GM21786 (cell line): ENCODE data around the gene SMKR1.
"Not testable (repeated sequence)": the region's sequence is repeated elsewhere in the genome, so short reads cannot be mapped to it uniquely, and the experiment has no call there.

ENCODE experiments used
- ATAC-seq: cut with Tn5 transposase; IDR thresholded peaks from one replicate; pipeline ENCODE4 v1.9.1; 2021; ENCODE audit not compliant: unreplicated experiment

The SMKR1 gene

DNA sequence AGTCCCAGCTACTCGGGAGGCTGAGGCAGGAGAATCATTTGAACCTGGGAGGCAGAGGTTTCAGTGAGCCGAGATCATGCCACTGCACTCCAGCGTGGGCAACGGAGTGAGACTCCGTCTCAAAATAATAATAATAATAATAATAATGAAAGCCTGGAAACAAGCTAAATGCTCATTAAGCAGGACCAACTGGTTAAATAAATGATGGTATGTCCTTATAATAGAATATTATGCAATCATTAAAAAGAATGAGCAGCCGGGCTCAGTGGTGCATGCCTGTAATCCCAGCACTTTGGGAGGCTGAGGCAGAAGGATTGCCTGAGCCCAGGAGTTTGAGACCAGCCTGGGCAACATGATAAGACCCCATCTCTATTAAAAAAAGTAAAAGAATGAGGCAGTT, 21.0 kb upstream of the SMKR1 start:
- not testable (repeated sequence) for ATAC-seq

DNA sequence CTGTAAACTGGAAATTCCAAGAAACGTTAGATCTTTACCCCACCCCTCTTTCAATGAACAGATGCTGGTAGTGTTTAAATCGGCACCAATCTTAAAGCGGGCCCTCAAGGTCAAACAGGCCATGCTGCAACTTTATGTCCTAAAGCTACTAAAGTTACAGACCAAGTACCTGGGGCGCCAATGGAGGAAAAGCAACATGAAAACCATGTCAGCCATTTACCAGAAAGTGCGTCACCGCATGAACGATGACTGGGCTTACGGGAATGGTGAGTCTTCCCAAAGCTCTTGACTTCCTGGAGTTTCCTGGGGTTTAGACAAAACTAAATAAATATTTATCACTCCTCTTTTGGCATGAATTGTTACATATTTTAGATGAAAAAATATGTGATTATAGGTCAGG, 19.6 kb upstream of the SMKR1 start:
- no peak for ATAC-seq

DNA sequence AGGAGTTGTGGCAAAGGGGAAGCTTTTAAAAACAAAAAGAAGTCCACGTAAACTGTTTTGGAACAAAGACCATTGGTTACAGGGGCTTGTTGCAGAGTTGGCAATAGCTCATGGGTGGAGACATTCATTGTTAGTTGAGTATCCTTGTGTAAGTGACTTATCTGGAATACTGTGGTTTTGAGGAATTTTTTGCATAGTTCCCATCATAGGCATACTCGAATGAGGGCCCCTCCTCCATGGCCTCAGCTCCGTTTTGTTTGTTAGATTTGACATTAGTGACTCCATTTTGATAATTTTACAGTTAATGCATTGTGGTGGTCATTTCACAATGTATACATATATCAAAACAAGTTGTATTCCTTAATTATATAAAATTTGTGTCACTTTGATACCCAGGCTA, 12.8 kb upstream of the SMKR1 start:
- ATAC-seq: no peak

DNA sequence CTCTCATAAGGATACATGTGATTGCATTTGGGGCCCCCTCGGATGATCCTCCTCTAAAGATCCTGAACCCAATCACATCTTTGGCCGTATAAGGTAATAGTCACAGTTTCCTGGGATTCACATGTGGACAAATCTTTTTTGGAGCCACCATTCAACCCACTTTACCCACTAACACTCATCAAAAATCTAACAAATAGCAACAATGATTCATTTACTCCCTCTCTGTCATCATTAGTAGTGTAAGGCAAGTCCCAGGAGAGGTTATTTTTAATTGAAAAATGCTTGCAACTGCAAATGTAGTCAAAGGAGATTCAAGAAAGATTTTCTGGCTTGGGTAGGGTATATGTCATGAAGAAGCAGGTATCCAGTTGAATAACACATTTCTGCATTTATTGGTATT, 9.9 kb upstream of the SMKR1 start:
- no peak for ATAC-seq

DNA sequence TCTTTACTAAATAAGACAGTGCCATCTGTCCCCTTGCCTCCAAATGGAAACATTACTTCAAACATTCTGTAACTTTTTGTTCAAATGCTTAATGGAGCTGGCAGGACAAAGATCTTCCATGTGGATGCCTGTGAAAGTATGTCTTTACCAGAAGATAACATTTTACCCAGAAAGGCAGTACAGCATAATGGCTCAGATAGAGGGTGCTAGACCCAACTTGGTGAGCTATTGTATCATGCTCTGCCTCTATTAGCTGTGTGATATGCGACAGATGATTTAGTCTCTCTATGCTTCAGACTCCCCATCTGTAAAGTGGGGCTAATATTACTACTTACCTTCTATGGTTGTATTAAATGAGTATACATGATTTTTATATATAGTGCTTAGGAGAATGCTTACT, 8.8 kb upstream of the SMKR1 start:
- ATAC-seq: no peak

GRCh38 chr7:129494041-129494440, 8.3 kb upstream of the SMKR1 start:
- peak; percentile 61 for ATAC-seq

GRCh38 chr7:129495987-129496386, 6.3 kb upstream of the SMKR1 start:
- ATAC-seq: no peak

DNA sequence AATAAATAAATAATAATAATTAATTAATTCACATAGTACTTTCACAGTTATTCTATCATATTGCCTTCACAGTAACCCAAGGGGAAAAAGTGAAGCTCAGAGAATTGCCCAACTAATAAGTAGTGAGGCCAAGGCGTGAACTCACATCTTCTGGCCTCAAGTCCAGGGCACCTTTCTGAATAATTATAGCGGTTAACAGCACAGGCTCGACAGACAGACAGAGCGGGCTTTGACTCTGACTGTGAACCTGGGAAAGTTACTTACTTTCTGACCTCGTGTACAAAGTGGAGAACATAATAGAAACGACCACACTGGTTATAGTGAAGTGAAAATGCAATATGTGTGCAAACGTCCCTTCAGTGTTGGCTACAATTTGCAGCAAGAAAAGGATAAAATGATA, 5.7 kb upstream of the SMKR1 start:
- ATAC-seq: no peak

- no peak for ATAC-seq
These were observed 5.2 kb upstream of the SMKR1 start for GRCh38 chr7:129497156-129497555.

GRCh38 chr7:129498021-129498420, 4.3 kb upstream of the SMKR1 start:
- ATAC-seq: no peak

DNA sequence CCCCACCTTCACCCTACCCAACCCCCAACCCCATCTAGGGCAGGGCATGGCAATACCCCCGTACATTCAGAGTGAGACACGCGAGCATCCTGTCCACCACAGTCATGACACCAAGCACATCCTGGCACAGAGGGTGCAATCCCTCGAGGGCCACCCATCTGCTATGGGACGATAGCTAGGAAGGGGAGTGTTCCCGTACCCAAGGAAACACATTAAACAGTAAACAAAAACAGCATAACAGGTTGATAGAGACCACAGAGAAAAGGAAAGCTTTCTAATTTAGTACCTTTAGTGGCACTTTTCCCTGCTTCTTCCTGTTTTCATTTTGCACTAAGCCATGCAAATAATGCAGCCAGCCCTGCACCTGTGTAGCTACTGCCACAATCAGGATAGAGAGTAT, 2.3 kb upstream of the SMKR1 start:
- ATAC-seq: no peak

DNA sequence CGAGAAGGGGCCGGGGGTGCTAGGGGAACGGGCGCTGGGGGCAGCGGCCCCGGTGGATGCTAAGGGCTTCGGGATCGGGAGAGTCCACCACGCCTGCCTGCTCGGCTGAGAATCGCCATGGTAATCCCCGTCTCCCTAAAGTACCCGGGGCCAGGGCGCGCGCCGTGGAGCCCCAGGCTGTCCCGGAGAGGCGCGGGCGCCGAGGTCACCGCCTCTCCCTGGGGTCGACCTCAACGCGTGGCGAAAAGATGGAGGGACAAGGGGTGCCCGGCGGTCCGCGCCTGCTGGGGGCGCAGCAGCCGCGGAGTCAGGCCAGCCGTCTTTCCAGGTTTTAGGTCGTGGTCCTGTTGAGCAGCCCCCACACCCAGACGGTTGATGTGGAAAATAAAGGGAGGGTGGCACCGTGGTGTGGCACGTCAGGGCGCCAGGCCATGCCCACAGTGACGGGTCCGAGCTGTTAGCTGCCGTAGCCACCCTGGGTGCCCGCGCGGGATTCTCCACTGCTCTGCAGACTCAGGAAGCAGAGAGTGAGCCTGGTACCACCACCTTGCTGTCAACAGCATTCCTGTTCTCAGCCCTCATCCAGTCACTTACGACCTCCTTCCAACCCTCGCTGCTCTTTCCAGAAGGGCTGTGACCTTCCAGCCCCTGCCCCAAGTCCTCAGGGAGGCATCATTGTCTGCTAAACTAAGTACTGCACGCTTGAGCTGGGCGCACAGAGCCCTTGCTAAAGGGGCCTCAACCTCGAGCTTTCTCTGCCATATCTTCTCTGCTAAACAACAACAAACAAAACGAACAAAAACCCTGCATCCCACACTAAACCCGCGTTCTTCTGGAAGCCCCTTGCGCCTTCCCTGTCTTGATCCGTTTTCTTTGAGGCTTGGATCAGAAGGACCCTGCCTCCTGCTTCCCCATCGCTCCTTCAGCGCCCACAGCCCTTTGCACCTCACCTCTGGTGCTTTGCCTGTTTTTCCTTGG, 666 bp downstream of the SMKR1 start:
- ATAC-seq: peak; percentile 2

- ATAC-seq: no peak
These were observed 1.4 kb downstream of the SMKR1 start for GRCh38 chr7:129503725-129504124.

- ATAC-seq: no peak
These were observed 9.9 kb downstream of the SMKR1 start for GRCh38 chr7:129512192-129512591.

DNA sequence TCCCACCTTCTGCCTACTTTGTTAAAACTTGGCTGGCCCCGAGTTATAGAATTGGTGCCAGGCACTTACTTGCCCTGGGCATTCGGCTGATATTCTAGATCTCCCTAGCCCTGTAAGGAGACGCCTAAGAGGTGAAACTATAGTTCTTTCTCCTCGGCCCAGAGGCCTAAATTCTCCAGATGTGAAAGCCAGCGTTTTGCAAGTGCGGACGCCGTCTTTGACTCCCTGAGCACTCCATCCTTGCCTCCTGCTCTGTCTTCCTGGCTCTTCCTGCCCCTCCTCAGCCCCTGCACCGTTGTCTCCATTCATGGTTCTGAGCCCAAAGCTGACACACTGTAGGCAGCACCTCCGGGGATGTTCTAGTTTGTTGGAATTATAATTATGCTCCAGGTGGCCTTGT, 11.2 kb downstream of the SMKR1 start:
- ATAC-seq: no peak

GRCh38 chr7:129514683-129515082, 12.4 kb downstream of the SMKR1 start:
- no peak for ATAC-seq

DNA sequence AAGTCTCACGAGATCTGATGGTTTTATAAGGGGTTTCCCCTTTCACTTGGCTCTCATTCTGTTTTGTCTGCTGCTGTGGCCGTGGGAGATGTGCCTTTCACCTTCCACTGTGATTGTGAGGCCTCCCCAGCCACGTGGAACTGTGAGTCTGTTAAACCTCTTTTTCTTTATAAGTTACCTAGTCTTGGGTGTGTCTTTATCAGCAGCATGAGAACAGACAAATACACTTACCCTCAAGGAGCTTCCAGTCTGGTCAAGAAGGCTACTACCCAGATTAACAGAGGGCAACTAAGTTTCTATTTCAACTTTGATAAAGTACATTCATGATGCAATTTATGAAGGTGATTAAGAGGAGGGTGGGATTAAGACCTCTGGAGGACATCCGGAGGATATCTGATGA, 13.1 kb downstream of the SMKR1 start:
- ATAC-seq: no peak

- ATAC-seq: no peak
These were observed 15.6 kb downstream of the SMKR1 start for GRCh38 chr7:129517931-129518330.

- ATAC-seq: no peak
These were observed 17.1 kb downstream of the SMKR1 start for GRCh38 chr7:129519464-129519863.

DNA sequence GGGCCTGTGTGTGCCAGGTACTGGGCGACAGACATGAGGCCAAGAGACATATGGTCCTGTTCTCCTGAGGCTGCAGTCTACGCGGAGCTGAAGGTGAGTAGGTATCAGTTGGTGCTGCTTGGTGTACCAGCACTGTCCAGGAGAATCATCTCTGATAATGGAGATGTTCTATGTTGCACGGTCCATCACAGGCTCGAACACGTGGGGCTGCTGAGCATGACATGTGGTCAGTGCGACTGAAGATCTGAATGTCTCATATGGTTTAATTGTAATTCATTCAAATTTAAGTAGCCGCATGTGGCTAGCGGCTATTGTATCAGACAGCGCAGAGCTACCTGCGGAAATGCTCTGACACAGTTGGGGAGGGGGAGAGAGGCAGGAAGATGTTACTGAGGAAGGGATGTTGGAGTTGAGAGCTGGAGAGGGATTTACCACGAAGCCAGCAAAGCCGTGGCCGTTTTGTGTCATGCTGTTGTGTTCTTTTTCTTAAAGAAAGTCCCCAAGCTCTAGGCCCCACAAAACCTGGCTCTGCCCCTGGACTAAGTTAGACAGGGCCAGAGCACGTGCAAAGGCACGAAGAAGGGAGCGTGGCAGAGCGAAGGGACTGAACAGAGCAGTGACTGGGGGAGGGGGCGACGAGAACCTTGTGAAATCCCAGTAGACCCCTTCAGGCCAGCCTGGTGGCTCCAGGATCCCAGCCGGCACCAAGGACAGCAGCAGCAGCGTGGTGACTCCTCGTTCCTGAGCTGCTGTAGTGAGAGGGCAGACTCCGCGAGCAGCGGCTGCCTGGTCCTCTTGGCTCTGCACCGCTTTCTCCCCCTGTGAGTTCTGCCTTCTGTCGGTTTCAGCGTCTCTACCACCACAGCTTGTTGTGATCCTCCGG, 20.0 kb downstream of the SMKR1 start:
- no peak for ATAC-seq

GRCh38 chr7:129522971-129523340, 20.6 kb downstream of the SMKR1 start:
- no peak for ATAC-seq

DNA sequence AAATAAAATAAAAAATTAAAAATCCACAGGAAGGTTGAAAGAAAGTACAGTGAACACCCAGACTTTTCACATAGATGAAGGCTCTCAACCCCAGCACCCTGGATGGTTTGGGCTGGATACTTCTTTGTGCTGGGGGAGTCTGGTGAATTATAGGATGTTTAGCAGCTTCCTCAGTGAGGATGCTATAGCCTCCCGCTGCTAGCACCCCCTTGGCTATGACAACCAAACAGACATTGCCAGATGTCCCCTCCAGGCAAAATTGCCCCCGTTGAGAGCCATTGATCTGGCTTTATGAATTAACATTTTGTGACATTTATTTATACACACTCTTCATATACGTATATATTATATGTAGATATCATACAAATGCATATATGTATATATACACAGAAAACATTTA, 21.6 kb downstream of the SMKR1 start:
- ATAC-seq: no peak
